GM18951 (cell line): ENCODE results near the gene GAB2.

Experiments
- POLR2A ChIP-seq: IDR thresholded peaks from 4 replicates; pipeline ENCODE4 v1.6.1; 2011; ENCODE audit warnings: mild to moderate bottlenecking; ENCODE audit not compliant: insufficient read length, insufficient read depth; ENCODE audit errors: extremely low read depth
- in situ Hi-C: fragments of 300-500 bp; cut with MboI; formaldehyde crosslinking; loops from one replicate; pipeline ENCODE4 v1.12.0; 2022; ENCODE audit warnings: low sequenced_read_pairs, mixed read lengths, inconsistent platforms; ENCODE audit not compliant: unreplicated experiment

Gene GAB2

GRCh38 chr11:78336877-78337553 lies 80.6 kb downstream of the GAB2 start:
- TF ChIP-seq POLR2A = no peak
- in situ Hi-C loops = no loop called here

GRCh38 chr11:78334109-78334508 lies 83.5 kb downstream of the GAB2 start:
- in situ Hi-C loops = no loop called here
- TF ChIP-seq POLR2A = no peak

DNA sequence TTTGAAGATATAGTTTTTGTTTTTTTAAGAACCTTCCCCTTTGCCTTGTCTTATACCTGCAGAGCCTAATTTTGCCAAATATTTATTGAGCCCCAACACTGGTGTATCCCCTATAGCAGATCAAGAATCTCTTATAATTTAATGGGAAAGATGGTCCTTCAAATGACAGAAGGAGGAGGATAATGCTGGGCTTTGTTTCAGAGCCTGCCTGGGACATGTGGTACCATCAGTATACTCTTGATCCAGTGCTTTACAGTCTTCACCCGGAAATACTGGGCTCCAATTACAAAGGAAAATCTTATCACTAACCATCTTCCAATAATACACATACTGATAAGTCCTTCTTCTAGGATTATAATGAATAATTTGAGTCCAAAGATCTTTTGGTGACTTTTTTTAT lies 84.7 kb downstream of the GAB2 start:
- in situ Hi-C loops = no loop called here
- TF ChIP-seq POLR2A = no peak

GRCh38 chr11:78332174-78332866 lies 85.3 kb downstream of the GAB2 start:
- TF ChIP-seq POLR2A = no peak
- in situ Hi-C loops = no loop called here

DNA sequence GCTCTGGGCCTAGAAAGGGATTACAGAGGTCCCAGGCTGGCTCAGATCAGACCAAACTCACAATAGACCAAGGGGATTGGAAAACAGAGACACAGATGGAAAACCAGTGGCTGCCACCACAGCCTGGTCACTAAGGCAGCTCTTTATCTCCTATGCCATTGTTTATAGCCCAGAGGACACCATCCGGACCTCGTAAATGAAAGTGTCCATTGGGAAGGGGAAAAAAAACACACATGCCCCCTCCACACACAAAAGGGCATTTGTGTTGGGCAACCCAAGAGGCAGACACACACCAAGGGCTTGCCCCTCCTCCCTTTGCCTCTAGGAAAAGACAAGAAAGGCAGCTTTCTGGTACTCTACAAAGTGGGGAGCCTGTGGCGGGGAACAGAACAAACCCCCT lies 85.9 kb downstream of the GAB2 start:
- in situ Hi-C loops = no loop called here
- no peak for TF ChIP-seq POLR2A

DNA sequence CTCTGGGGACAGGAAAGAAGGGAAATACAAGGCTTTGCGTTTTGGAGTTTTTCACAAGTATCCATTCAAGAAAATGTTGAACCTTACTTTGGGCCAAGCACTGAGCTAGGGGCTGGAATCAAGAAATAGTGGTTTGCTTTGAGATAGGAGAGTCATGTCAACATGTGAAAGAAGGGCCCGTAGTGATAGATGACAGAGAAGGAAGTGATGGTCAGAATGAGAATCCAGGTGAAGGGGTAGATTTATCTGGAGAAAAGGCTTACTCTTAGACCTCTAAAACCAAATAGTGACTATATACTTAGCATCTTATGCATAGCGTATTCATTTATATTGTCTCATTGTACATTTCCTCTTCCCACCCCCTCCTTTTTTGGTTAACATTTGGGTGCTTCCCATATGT lies 87.3 kb downstream of the GAB2 start:
- in situ Hi-C loops = no loop called here
- TF ChIP-seq POLR2A = no peak

DNA sequence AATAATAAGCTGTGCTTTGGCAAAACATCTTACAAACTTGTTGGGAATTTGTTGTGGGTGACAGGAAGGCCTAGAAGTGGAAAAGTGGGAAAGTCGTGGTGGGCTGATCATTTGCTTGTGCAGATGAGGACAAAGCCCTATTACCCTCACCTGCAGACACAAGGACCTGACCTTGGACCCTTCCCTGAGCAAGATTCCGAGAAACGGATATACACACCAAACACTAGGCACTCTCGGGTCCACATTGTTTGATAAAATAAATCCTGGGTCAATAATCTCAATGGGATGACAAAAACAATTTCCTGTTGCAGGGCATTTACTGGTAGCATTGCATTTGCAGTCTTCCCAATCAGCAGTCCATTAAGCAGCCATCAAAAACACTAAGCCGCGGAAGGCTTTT lies 89.7 kb downstream of the GAB2 start:
- no peak for TF ChIP-seq POLR2A
- in situ Hi-C loops = loop anchor here (10.0 kb wide), 1 partner anchor 527 kb away; no protein-coding TSS in a partner anchor

DNA sequence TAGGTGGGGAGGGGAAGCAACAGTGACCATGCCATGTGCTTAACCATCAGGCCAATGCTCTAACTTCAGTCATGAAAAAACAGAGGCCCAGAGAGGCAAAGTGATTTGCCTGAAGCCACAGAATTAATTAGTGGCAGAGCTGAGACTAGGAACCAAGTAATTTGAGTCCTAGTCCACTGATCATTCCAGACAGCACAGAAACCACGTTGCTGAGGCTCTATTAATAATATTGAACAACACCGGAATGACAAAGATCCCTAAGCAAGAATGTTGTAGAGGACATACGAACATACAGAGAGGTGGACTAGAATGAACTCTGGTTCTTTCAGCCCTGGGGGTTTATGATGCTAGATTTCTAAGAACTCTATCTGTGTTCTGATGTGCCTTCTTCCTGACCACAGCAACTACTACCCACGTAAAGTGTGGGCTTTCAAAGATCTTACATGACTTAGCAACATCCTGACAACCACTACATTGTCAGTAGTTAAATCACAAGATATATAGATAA lies 92.3 kb downstream of the GAB2 start:
- in situ Hi-C loops = loop anchor here (10.0 kb wide), 1 partner anchor 529 kb away; no protein-coding TSS in a partner anchor
- TF ChIP-seq POLR2A = no peak

GRCh38 chr11:78323363-78323762 lies 94.3 kb downstream of the GAB2 start:
- TF ChIP-seq POLR2A = no peak
- in situ Hi-C loops = loop anchor here (10.0 kb wide), 1 partner anchor 531 kb away; no protein-coding TSS in a partner anchor

- no peak for TF ChIP-seq POLR2A
- in situ Hi-C loops = no loop called here
Observed at GRCh38 chr11:78319453-78319955, 98.1 kb downstream of the GAB2 start.

GRCh38 chr11:78318321-78319114 lies 99.1 kb downstream of the GAB2 start:
- in situ Hi-C loops = no loop called here
- TF ChIP-seq POLR2A = no peak

GRCh38 chr11:78315724-78316123 lies 101.9 kb downstream of the GAB2 start:
- no peak for TF ChIP-seq POLR2A
- in situ Hi-C loops = no loop called here

- TF ChIP-seq POLR2A = no peak
- in situ Hi-C loops = no loop called here
Observed at GRCh38 chr11:78314762-78315161, 102.9 kb downstream of the GAB2 start.

DNA sequence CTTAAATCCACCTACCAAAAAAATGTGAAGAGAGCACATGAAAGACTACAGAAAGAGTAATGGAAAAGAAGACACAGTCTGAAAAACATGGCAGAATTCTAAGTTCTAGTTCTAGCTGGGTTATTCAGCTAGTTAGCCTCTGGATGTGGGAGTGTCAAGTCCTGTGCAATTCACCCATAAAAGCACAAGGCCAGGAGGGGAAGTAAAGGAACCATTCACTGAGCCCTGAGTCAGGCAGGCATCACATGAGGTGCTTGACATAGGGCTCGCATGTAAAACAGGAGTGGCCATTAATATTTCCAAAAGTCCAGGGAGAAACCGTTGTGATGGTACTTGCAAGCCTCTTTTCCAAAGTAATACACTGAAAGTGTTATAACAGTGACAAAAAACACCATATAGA lies 103.7 kb downstream of the GAB2 start:
- TF ChIP-seq POLR2A = no peak
- in situ Hi-C loops = no loop called here
